ENCODE results near the gene OVOL1. TPM values are rescaled to one million over a fixed set of nuclear protein-coding genes. Genes with fewer than 3 reads are reported as not detected.

OVOL1 gene
- total and polyA plus RNA-seq, 10 donors: 0.03 to 0.47 (median 0.10) TPM; not detected in 6

GRCh38 chr11:65787649-65788622, 1.1 kb downstream of the OVOL1 start:
- Histone ChIP-seq H3K4me3 (peak overlapping the region in 5 of 8 donors; percentile 19 to 66 (median 34)), H3K9me3 (no peaks in the 10 kb centered on the region), H3K27ac (no peak overlapping the region), H3K27me3 (replicated peaks in 1 of 7) (peaks cover 11 to 70% (median 42%) of the 10 kb centered on the region in 7 donors), H3K36me3 (no peaks in the 10 kb centered on the region), H3K4me1 (peaks cover 15 to 59% (median 41%) of the 10 kb centered on the region in 6 donors)
- DNase-seq: no peak
- TF ChIP-seq POLR2A (IDR thresholded peaks at IDR 0.05): no peak
- no peak for TF ChIP-seq CTCF (IDR thresholded peaks at IDR 0.05 in 8 of 11, conservative IDR thresholded peaks at IDR 0.05 in 3 of 11)
- no peak for TF ChIP-seq POLR2AphosphoS5 (IDR thresholded peaks at IDR 0.05)
- WGBS, 5 donors: 3 to 5% (median 4%) methylated on average over 35 to 64 of the region's 64 CpGs
- intact Hi-C loops (cut with DNase I; ENCODE audit: low total_unique reads): no loop called here

- peaks cover 15 to 59% (median 41%) of the 10 kb centered on the region in 6 donors for H3K4me1 ChIP-seq
- intact Hi-C loops (cut with DNase I; ENCODE audit: low total_unique reads): no loop called here
- DNase-seq: no peak
These were observed 2.0 kb downstream of the OVOL1 start for GRCh38 chr11:65788821-65789220.

GRCh38 chr11:65789230-65790103, 2.6 kb downstream of the OVOL1 start:
- no peak for DNase-seq
- intact Hi-C loops (cut with DNase I; ENCODE audit: low total_unique reads): no loop called here
- Histone ChIP-seq H3K36me3 (no peaks in the 10 kb centered on the region), H3K4me1 (peaks cover 15 to 59% (median 41%) of the 10 kb centered on the region in 6 donors), H3K4me3 (no peak overlapping the region), H3K9me3 (no peaks in the 10 kb centered on the region), H3K27me3 (replicated peaks in 1 of 7) (peaks cover 11 to 78% (median 42%) of the 10 kb centered on the region in 7 donors), H3K27ac (no peak overlapping the region)
- WGBS, 5 donors: 75 to 87% (median 82%) methylated on average over 14 of the region's 14 CpGs
- TF ChIP-seq POLR2A (IDR thresholded peaks at IDR 0.05) (no peak), POLR2AphosphoS5 (IDR thresholded peaks at IDR 0.05) (no peak), CTCF (IDR thresholded peaks at IDR 0.05 in 8 of 11, conservative IDR thresholded peaks at IDR 0.05 in 3 of 11) (no peak)

More at GRCh38 chr11:65788821-65789220, 2.0 kb downstream of the OVOL1 start:
- TF ChIP-seq POLR2AphosphoS5 (IDR thresholded peaks at IDR 0.05) (no peak), CTCF (IDR thresholded peaks at IDR 0.05 in 8 of 11, conservative IDR thresholded peaks at IDR 0.05 in 3 of 11) (no peak), POLR2A (IDR thresholded peaks at IDR 0.05) (no peak)
- H3K27me3 ChIP-seq (replicated peaks in 1 of 7): peaks cover 11 to 76% (median 42%) of the 10 kb centered on the region in 7 donors
- WGBS, 5 donors: 85 to 92% (median 89%) methylated on average over 6 of the region's 6 CpGs
- H3K36me3 ChIP-seq: no peaks in the 10 kb centered on the region
- no peaks in the 10 kb centered on the region for H3K9me3 ChIP-seq
- no peak overlapping the region for H3K27ac ChIP-seq
- no peak overlapping the region for H3K4me3 ChIP-seq
